NCI-H2081 (cell line): ENCODE data around the gene INPP5A.
"Not testable (repeated sequence)": the region's sequence is repeated elsewhere in the genome, so short reads cannot be mapped to it uniquely, and the experiment has no call there.

ENCODE experiments used
- DNase-seq, 2 experiments: peaks; one replicate each; lab custom pipeline; 2025; lab: John Stamatoyannopoulos, UW

Gene INPP5A

DNA sequence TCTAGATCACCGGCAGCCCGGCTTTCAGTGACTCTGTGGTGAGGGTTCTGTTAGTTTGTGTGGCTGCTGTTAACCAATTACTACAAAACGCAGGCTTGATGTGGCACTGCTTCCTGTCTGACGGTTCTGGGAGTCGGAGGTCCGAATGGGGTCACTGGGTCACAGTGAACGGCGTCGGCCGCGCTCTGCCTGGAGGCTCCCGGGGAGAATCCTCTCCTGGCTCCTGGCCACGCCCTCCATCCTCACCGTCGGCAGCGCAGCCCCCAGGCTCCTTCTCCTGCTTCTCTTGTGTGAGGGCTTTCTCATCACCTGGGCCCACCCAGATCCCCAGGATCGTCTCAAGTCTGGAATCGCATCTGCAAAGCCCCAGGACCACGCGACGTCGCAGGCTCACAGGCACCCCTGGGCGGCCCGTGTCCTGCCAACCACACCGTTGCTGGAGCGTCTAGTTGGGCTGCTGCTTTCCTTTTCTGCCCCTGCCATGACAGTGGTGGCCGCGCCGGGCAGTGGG, 280.2 kb downstream of the INPP5A start:
- no peak for DNase-seq

DNA sequence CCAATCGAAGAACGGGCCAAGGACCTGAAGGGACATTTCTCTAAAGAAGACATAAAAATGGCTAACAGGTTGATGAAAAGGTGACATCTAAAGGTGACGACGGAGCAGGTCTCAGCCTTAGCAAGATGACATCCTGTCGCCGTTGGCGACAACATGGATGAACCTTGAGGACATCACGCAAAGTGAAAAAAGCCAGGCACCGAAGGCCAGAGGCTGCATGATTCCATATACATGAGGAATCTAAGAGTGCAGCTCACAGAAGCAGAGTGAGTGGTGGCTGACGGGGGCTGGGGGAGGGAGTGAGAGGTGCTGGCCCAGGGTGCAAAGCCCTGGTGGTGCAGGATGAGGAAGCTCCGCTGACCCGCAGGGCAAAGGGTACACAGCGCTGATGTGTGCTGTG, 282.5 kb downstream of the INPP5A start:
- DNase-seq = no peak

DNA sequence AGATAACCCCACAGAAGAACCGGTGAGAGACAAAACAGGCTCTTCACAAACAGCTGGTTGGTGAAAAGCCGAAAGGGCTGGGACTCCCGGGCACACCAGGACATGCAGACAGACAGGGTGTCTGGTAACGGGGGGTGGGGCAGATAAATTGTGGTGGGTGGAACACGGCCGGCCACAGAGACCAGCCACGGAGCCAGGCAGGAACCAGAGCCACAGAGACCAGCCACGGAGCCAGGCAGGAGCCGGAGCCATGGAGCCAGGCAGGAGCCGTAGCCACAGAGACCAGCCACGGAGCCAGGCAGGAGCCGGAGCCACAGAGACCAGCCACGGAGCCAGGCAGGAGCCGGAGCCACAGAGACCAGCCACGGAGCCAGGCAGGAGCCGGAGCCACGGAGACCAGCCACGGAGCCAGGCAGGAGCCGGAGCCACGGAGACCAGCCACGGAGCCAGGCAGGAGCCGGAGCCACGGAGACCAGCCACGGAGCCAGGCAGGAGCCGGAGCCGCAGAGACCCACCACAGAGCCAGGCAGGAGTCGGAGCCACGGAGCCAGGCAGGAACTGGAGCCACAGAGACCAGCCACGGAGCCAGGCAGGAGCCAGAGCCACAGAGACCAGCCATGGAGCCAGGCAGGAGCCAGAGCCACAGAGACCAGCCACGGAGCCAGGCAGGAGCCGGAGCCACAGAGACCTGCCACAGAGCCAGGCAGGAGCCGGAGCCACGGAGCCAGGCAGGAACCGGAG, 288.4 kb downstream of the INPP5A start:
- DNase-seq = not testable (repeated sequence)

DNA sequence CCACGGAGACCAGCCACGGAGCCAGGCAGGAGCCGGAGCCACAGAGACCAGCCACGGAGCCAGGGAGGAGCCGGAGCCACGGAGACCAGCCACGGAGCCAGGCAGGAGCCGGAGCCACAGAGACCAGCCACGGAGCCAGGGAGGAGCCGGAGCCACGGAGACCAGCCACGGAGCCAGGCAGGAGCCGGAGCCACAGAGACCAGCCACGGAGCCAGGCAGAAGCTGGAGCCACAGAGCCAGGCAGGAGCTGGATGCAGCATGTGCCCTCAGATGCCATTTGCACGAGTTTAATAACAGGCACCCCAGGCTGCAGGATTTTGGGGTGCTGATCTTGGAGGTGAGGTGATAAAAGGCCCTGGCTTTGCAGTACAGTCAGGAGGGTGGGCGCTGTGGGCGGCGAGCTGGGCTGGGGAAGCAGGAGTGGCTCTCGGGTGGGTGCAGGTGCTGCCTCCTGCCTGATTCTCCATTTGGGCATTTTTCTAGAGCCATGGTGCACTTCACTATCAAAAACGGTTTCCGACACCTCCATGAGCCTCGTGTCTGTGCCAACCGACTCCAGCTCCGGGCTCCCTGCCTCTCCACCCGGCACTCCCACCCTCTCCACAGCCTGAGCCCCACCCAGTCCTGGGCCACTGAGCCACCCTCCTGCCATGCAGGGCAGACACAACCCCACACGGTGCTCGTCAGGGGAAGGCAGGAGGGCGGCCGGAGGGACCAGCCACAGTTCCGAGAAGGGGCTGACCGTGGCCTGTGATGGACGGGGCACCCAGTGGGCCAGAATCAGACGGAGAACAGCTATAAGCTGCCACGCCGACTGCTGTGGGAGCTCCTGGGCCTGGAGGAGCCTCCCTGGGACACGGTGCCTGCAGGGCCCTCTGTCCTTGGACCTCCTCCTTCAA, 289.2 kb downstream of the INPP5A start:
- no peak for DNase-seq

DNA sequence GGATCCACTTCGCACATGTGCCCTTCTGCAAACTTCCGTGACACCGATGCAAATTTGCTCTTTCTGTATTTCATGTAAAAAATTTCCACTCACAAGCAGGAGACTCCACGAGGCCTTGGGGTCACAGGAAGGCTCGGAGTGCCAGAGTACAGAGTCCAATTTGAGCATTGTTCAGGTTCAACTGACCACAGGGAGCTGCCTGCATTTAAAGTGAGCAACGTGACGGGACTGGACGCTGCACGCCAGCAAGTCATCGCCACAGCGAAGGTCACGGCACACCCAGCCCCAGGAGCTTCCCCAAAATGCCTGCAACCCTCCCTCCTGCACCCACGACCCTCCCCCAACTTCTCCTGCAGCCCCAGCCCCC, 289.8 kb downstream of the INPP5A start:
- DNase-seq = no peak

DNA sequence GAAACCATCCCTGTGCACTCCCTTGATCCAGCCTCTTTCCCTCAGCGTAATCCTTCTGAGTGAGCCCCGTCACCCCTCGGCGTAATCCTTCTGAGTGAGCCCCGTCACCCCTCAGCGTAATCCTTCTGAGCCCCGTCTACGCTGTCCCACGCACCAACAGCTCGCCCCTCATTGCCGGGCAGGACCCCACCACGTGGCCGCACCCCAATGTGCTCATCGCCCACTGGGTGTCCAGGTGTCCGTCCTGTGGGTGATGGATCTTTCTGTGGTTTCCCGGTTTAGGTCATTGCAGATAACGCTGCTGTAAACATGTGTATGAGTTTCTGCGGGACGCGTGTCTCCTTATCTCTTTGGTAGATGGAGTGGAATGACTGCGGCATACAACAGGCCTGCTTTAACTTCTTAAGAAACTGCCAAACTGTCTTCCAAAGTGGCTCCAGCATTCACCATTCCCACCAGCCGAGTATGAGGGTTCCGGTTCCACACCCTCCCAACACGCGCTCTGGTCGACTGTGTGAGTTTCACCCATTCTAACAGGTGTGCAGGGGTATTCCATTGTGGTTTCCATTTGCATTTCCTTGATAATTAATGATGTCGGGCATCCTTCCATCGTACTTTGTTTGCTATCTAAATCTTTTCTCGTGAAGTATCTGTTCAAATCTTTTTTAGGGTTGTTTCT, 290.4 kb downstream of the INPP5A start:
- no peak for DNase-seq

DNA sequence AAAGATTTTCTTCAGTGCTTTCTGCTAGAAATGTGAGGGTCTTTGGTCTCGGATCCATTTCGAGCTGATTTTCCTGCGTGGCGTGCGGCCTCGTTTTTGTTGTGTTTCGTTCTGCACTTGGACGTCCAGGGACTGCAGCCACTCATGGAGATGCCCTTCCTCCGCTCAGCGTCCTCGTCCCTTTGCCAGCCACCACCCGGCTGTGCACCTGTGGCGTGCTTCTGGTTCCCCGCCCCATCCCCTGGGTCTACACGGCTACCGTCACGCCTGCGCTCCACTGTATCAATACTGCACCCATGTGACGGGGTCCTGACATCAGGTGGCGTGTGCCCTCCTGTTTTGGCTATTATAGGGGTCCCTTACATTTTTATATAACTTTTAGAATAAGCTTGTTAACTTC, 291.1 kb downstream of the INPP5A start:
- no peak for DNase-seq

DNA sequence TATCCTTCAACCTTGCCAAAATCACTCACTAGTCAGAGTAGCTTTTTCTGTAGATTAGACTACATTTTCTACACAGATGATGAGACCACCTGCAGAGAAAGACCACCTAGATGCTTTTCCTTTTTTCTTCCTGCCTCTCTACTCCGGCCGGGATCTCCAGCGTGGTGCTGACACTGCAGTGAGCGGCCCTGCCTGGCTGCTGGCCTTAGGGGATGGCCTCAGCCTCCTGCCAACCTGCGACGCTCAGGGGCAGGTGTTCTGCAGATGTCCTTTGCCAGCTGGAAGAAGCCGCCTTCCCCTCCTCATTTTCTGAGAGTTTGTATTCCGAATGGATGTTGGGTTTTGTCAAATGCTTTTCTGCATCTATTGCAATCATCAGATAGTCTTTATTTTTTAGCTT, 291.8 kb downstream of the INPP5A start:
- DNase-seq = no peak

DNA sequence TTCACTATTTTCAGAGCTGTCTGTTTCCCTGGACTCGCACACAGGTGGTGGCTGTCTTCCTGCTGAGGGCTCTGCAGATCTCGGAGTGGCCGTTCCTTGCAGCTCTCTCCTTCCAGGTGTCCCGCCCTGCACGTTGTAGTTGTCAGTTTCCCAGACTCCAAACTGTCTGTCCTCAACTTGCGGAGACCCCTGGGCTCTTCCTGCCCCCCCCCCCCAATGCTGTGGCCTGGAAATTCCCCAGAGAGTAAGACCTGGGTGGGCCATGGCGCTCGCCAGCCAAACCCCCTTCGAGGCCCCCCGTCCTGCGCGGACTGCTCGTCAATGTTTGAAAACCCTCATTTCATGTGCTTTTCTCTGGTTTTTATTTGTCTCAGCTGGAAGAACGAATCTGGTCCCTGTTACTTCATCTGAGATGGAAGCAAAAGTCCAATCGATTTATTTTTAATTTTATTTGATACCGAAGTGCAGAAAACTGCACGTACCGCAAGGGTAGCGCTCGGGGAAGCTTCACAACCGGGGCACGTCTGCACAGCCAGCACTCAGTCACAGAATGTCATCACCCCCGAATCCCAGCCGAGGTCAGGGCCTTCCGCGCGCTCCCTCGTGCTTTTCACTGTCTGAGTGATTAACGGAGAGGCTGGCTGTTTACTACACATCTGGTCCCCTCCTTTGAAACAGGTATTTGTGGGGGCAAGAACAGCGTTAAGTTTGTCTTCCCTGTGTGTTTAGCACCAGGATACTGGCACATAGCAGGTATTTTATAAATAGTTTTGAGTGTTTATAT, 294.8 kb downstream of the INPP5A start:
- no peak for DNase-seq
